ENCODE measurements around the gene DNTT.

DNA sequence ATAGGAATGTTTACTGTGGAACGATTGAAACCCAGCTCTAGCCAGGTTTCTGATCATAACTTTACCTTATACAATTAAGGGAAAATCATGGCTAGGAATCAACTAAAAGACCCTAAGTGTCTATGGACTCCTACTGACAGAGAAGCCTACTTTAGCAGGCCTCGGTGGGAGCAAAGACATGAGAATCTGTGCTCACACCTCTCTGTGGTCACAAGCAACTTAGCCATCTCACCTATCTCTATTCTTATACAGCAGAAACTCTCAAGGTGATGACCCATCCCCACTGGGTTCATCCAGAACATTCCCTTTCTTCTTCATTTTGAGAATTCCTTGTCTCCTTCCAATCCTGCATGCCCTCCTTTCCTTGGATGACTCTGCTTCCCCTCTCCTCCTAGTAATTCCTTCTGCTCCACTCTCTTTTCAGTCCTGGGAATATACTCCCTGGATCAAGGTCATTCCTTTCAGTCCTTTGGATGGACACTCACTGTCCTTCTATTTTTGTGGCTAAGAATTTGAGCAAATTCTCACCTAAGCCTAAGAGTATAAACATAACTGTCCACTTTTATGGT is 35.8 kb upstream of the DNTT start:
- TF ChIP-seq, protein P1, sequence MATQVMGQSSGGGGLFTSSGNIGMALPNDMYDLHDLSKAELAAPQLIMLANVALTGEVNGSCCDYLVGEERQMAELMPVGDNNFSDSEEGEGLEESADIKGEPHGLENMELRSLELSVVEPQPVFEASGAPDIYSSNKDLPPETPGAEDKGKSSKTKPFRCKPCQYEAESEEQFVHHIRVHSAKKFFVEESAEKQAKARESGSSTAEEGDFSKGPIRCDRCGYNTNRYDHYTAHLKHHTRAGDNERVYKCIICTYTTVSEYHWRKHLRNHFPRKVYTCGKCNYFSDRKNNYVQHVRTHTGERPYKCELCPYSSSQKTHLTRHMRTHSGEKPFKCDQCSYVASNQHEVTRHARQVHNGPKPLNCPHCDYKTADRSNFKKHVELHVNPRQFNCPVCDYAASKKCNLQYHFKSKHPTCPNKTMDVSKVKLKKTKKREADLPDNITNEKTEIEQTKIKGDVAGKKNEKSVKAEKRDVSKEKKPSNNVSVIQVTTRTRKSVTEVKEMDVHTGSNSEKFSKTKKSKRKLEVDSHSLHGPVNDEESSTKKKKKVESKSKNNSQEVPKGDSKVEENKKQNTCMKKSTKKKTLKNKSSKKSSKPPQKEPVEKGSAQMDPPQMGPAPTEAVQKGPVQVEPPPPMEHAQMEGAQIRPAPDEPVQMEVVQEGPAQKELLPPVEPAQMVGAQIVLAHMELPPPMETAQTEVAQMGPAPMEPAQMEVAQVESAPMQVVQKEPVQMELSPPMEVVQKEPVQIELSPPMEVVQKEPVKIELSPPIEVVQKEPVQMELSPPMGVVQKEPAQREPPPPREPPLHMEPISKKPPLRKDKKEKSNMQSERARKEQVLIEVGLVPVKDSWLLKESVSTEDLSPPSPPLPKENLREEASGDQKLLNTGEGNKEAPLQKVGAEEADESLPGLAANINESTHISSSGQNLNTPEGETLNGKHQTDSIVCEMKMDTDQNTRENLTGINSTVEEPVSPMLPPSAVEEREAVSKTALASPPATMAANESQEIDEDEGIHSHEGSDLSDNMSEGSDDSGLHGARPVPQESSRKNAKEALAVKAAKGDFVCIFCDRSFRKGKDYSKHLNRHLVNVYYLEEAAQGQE (IDR thresholded peaks at IDR 0.05; ENCODE audit: unreplicated experiment), result no peak
- TF ChIP-seq CTCF (conservative IDR thresholded peaks at IDR 0.05; ENCODE audit: low read depth in 2 of 2), result no peak
- TF ChIP-seq STAT1 (IDR thresholded peaks at IDR 0.05; ENCODE audit: unreplicated experiment), result no peak
- TF ChIP-seq EZH2 (IDR thresholded peaks at IDR 0.05; ENCODE audit: low read depth, unreplicated experiment), result no peak
- TF ChIP-seq ZNF331 (CRISPR knock-in tag; IDR thresholded peaks at IDR 0.05; ENCODE audit: low read depth), result no peak
- TF ChIP-seq JUNB (IDR thresholded peaks at IDR 0.05; ENCODE audit: unreplicated experiment), result no peak
- TF ChIP-seq CREB1 (CRISPR knock-in tag; IDR thresholded peaks at IDR 0.05; ENCODE audit: low read depth), result no peak
- no peak for TF ChIP-seq POLR2AphosphoS5 (IDR thresholded peaks at IDR 0.05; ENCODE audit: low read depth)
- TF ChIP-seq, protein P2, sequence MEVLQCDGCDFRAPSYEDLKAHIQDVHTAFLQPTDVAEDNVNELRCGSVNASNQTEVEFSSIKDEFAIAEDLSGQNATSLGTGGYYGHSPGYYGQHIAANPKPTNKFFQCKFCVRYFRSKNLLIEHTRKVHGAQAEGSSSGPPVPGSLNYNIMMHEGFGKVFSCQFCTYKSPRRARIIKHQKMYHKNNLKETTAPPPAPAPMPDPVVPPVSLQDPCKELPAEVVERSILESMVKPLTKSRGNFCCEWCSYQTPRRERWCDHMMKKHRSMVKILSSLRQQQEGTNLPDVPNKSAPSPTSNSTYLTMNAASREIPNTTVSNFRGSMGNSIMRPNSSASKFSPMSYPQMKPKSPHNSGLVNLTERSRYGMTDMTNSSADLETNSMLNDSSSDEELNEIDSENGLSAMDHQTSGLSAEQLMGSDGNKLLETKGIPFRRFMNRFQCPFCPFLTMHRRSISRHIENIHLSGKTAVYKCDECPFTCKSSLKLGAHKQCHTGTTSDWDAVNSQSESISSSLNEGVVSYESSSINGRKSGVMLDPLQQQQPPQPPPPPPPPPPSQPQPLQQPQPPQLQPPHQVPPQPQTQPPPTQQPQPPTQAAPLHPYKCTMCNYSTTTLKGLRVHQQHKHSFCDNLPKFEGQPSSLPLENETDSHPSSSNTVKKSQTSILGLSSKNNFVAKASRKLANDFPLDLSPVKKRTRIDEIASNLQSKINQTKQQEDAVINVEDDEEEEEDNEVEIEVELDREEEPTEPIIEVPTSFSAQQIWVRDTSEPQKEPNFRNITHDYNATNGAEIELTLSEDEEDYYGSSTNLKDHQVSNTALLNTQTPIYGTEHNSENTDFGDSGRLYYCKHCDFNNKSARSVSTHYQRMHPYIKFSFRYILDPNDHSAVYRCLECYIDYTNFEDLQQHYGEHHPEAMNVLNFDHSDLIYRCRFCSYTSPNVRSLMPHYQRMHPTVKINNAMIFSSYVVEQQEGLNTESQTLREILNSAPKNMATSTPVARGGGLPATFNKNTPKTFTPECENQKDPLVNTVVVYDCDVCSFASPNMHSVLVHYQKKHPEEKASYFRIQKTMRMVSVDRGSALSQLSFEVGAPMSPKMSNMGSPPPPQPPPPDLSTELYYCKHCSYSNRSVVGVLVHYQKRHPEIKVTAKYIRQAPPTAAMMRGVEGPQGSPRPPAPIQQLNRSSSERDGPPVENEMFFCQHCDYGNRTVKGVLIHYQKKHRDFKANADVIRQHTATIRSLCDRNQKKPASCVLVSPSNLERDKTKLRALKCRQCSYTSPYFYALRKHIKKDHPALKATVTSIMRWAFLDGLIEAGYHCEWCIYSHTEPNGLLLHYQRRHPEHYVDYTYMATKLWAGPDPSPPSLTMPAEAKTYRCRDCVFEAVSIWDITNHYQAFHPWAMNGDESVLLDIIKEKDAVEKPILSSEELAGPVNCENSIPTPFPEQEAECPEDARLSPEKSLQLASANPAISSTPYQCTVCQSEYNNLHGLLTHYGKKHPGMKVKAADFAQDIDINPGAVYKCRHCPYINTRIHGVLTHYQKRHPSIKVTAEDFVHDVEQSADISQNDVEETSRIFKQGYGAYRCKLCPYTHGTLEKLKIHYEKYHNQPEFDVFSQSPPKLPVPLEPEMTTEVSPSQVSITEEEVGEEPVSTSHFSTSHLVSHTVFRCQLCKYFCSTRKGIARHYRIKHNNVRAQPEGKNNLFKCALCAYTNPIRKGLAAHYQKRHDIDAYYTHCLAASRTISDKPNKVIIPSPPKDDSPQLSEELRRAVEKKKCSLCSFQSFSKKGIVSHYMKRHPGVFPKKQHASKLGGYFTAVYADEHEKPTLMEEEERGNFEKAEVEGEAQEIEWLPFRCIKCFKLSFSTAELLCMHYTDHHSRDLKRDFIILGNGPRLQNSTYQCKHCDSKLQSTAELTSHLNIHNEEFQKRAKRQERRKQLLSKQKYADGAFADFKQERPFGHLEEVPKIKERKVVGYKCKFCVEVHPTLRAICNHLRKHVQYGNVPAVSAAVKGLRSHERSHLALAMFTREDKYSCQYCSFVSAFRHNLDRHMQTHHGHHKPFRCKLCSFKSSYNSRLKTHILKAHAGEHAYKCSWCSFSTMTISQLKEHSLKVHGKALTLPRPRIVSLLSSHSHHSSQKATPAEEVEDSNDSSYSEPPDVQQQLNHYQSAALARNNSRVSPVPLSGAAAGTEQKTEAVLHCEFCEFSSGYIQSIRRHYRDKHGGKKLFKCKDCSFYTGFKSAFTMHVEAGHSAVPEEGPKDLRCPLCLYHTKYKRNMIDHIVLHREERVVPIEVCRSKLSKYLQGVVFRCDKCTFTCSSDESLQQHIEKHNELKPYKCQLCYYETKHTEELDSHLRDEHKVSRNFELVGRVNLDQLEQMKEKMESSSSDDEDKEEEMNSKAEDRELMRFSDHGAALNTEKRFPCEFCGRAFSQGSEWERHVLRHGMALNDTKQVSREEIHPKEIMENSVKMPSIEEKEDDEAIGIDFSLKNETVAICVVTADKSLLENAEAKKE (CRISPR knock-in tag; IDR thresholded peaks at IDR 0.05), result no peak
- TF ChIP-seq EZH2phosphoT487 (IDR thresholded peaks at IDR 0.05; ENCODE audit: unreplicated experiment), result no peak

Data from GM23338 (cell line).